ENCODE results near the gene CAPZB. TPM values are rescaled to one million over a fixed set of nuclear protein-coding genes. Genes with fewer than 3 reads are reported as not detected.

The CAPZB gene
- total RNA-seq, 1 experiment from 2014 or later, result 43.7 TPM

DNA sequence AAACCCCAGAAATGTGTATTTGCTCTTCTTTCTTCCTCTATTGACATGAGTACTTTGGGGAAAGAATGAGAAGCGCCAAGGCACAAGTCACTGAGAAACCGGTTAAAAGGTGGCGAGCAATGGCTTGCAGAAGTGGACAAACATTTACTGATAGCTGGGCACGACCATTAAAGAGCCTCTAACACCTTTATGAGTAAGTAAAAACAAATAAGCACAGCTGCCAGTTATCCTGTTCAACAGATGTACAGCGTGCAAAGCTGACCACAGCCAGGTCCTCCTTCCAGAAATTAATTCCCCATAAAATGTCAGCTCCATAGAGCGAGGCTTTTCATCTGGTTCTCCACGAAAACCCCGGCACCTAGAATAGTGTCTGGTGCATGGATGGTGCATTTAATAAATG lies 72.7 kb downstream of the CAPZB start:
- no peak for DNase-seq (ENCODE audit: extremely low read depth, low read depth)

DNA sequence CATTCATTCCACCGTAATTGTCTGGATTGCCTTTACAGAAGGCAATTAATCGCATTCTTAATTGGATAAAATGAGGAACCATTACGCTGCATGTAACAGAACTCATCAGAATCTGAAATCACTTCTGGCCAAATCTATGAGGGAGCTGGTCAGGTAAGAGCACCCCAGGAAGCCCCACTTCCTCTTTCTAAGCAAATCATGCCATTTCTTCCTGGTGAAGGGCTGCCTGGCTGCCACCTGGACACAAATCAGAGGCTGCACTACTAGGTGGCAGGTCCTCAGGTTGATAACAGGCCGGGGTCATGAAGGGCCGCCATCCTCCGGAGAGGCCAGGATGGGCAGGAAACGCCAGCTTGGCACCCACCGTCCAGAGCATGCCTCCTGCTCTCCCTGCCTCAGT lies 73.7 kb downstream of the CAPZB start:
- no peak for DNase-seq (ENCODE audit: extremely low read depth, low read depth)

DNA sequence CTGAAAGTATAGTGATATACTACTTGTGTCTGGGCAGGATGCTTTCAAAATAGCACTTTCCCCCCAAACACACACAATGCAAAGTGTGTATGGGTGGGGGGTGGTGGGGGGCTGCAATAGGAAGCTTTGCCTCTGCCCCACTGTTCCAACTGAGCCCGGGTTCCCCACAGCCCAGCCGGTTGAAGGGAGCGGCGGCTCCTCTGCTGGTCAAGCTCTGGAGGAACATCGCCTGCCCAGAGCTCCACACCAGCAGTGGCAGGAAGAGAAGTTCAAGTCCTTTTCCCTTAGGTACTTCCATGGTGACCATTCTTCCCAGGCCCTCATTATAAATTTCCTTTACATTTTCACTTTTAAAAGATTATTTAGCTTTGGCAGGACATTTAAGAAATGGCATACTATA lies 74.9 kb downstream of the CAPZB start:
- no peak for DNase-seq (ENCODE audit: extremely low read depth, low read depth)

GRCh38 chr1:19409477-19410341 lies 75.6 kb downstream of the CAPZB start:
- DNase-seq (ENCODE audit: extremely low read depth, low read depth), result no peak

DNA sequence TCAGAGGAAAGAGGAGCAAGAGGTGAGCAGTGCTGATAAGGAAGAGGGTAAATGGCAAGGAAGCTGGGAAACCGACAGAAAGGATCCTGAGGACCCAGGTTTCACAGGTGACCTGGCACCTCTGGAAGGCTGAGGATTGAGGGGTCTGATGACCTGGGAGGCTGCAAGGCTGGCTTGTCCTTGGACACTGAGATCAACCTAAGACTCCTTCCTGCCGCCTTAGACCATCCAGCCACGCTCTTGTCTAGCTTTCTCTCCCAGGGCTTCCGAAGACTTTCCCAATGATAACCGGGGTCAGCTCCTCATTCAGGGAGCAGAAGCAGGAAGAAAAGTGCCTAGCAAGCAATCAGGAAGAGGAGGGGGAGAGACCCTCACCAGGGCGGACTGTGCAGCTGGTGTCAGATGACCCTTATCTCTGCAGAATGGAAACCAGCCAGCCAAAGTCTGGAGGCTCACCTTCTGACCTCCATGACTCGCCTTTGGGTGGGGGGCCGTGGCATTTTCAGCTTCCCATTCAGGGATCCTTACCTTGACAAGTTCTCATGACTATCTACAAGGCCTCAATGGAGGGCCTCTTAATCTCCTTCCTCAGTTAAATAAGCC lies 77.7 kb downstream of the CAPZB start:
- no peak for DNase-seq (ENCODE audit: extremely low read depth, low read depth)

- no peak for DNase-seq (ENCODE audit: extremely low read depth, low read depth)
These were observed 78.7 kb downstream of the CAPZB start for GRCh38 chr1:19406680-19407079.

- DNase-seq (ENCODE audit: extremely low read depth, low read depth), result no peak
These were observed 79.4 kb downstream of the CAPZB start for GRCh38 chr1:19405761-19406487.

DNA sequence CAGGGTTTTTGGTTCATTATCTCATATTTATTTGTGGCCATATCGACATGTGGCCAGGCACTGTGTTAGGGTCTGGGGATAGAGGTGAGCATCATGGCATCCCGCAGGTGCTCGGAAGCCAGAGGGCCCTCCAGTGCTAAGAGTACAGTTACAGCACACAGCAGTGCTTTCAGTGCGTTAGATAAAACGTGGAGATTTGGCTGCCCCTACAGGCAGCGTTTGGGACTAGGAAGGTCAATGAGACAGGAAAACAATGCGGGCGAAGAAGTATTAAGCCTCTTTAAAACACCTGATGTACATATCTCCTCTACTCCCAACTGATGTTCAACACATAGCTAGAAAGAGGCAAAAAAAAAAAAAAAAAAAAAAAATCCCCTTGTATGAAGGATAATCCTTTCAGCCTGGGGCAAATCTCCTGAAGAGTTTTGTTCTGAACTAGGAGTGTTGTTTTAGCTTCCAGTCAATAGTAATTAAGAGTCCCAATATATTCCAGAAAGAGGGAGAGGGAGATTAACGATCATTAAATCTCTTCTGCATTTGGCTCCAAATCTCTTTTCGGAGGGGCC lies 80.1 kb downstream of the CAPZB start:
- DNase-seq (ENCODE audit: extremely low read depth, low read depth), result no peak

DNA sequence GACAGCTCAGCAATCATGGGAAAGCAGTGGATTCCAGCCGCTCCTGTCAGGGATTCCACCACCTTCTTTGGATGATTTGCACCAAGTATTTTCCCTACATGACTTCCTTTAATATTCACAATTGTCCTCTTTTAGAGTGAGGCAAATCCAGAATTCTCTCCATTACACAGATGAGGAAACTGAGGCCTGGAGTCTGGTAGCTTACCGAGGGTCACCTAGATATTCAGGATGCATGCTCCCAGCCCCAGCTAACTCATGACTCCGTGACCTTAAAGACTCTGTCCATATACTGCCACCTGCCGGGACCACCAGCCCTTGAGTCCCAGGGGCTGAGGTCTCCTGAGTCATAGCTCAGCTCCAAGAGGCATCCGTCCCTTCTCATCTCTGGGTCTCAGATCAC lies 80.6 kb downstream of the CAPZB start:
- no peak for DNase-seq (ENCODE audit: extremely low read depth, low read depth)

DNA sequence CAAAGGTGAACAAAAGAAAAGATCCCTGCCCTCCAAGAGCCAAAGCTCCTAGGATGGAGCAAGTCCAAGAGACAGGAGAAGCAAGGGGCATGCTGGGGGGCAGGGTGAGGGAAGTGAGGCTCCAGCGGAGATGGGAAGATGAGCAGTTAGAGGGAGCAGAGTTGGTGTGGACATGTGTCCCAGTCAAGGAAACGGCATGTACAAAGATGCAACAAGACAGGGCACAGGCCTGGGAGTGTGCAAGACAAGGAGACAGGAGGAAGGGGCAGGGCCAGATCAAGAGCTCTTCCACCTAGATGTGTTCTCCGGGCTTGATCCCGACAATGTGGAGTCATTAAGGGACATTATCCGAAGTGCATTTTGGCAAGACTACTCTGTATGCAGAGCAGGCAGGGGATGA lies 82.1 kb downstream of the CAPZB start:
- no peak for DNase-seq (ENCODE audit: extremely low read depth, low read depth)

DNA sequence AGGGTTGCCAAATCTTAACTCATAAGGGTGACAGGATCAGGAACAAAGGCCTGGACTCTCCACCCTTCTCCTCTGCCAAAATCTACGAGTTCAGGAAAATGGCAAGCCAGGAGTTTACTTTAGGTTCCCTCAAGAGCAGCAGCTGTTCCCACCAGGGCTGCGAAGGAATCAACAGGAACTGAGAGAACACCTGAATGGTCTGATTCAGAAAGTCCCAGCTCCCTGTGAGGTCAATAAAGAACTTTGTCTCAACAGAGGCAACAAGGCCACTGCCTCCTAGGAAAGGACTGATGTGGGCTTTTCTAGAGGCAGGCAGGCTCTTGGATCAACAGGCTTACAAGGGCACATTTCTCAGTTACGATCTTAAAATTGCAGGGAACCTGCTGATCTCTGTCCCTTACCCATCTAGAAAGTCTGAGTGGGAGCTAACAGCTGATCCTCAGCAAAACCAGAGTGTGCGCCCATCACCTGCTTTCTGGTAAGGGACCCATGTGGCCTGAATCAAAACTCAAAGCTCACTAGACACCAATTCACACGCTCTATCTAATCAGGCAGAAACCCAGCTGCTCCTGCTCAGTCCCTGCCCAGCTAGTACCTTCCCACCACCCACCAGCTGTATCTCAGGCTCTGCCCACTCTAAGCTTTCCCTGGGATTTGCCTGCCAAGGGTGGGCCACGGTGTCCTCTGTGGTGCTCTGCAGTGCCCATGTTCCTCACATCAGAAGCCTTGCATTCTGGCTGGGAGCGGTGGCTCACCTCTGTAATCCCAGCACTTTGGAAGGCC lies 83.1 kb downstream of the CAPZB start:
- DNase-seq (ENCODE audit: extremely low read depth, low read depth), result no peak

GRCh38 chr1:19401535-19401889 lies 83.8 kb downstream of the CAPZB start:
- no peak for DNase-seq (ENCODE audit: extremely low read depth, low read depth)

DNA sequence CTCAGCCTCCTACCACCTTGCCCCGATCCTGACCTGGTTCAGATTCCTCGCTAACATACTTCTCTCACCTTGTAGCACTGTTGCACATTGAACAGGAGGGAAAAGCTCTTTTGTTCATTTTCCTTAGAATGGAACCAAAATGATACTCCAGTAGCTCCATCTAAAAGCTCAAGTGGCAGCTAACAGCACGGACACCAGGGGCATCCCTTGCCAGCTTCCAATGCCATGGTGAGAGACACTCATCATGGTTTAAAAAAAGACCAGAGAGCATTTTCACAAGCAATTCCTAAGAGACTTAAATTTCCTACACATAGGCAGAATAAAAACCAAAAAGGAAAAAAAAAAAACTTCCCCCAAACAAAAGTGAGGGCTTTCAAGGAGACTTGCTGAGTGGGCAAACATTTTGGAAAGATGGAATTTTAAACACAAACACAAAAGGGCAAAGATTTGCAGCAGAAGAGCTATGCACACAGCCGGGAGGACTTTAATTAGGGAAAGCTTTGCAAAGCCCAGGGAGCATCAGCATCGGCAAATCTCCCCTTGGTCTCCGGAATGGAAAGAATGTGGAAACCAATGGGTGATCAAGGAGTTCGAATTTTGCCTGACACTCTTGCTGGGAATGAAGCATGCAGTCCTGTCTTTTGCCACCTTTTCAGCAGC lies 84.3 kb downstream of the CAPZB start:
- no peak for DNase-seq (ENCODE audit: extremely low read depth, low read depth)

DNA sequence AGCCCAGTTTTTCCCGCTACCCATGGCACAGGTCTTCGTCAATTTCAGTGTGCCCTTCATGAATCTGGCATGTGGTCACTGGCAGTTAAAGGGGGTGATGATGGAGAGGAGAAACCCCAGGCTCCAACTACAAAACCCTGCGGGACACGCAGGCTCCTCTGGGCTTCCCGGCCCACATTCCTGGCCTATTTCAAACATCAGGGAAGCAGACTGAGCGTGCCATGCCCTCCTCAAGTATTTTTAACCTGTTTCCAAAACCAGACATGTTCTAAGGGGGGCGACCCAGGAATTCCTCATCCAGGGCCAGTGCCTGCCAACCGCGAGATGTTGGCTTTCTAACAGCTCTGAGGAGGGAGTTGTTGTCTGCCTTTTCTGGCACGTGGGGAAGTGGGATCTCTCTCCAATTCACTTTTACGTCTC lies 85.1 kb downstream of the CAPZB start:
- DNase-seq (ENCODE audit: extremely low read depth, low read depth), result no peak

DNA sequence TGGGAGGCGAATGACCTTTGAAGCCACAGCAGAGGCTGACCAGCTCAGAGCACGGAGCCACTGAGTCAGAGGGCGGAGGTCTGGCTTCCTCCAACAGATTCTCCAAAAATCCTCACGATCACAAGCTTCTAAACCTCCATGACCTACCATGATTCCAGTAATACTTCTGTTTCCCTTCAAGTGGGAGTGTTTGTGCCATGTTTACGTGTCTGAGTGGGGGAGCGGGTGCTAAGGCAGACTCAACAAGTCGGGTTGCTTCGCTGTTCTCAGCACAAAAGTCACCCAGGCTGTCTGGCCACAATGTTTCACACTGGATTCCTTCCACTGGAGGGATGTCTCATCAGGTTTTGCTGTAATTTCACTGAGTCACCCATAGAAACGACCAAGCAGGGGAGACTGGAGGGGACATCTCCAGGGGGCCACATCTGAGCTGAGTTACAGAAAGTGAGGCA lies 87.0 kb downstream of the CAPZB start:
- DNase-seq (ENCODE audit: extremely low read depth, low read depth), result no peak

GRCh38 chr1:19397217-19397945 lies 88.0 kb downstream of the CAPZB start:
- no peak for DNase-seq (ENCODE audit: extremely low read depth, low read depth)

- no peak for DNase-seq (ENCODE audit: extremely low read depth, low read depth)
These were observed 89.1 kb downstream of the CAPZB start for GRCh38 chr1:19396280-19396679.

- no peak for DNase-seq (ENCODE audit: extremely low read depth, low read depth)
These were observed 89.6 kb downstream of the CAPZB start for GRCh38 chr1:19395678-19396192.

GRCh38 chr1:19393046-19393445 lies 92.3 kb downstream of the CAPZB start:
- DNase-seq (ENCODE audit: extremely low read depth, low read depth), result no peak

Measured in NCI-H460 (cell line).